NCI-H748 (cell line): ENCODE measurements around the gene TCERG1L.
"Not testable (repeated sequence)": the region's sequence is repeated elsewhere in the genome, so short reads cannot be mapped to it uniquely, and the experiment has no call there.

Experiments
- DNase-seq: peaks from one replicate; lab custom pipeline; 2025; ENCODE audit not compliant: unreplicated experiment; lab: John Stamatoyannopoulos, UW

The TCERG1L gene, protein sequence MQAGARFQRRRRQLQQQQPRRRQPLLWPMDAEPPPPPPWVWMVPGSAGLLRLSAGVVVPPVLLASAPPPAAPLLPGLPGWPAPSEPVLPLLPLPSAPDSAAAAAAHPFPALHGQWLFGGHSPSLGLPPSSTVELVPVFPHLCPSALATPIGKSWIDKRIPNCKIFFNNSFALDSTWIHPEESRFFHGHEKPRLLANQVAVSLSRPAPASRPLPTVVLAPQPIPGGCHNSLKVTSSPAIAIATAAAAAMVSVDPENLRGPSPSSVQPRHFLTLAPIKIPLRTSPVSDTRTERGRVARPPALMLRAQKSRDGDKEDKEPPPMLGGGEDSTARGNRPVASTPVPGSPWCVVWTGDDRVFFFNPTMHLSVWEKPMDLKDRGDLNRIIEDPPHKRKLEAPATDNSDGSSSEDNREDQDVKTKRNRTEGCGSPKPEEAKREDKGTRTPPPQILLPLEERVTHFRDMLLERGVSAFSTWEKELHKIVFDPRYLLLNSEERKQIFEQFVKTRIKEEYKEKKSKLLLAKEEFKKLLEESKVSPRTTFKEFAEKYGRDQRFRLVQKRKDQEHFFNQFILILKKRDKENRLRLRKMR

DNA sequence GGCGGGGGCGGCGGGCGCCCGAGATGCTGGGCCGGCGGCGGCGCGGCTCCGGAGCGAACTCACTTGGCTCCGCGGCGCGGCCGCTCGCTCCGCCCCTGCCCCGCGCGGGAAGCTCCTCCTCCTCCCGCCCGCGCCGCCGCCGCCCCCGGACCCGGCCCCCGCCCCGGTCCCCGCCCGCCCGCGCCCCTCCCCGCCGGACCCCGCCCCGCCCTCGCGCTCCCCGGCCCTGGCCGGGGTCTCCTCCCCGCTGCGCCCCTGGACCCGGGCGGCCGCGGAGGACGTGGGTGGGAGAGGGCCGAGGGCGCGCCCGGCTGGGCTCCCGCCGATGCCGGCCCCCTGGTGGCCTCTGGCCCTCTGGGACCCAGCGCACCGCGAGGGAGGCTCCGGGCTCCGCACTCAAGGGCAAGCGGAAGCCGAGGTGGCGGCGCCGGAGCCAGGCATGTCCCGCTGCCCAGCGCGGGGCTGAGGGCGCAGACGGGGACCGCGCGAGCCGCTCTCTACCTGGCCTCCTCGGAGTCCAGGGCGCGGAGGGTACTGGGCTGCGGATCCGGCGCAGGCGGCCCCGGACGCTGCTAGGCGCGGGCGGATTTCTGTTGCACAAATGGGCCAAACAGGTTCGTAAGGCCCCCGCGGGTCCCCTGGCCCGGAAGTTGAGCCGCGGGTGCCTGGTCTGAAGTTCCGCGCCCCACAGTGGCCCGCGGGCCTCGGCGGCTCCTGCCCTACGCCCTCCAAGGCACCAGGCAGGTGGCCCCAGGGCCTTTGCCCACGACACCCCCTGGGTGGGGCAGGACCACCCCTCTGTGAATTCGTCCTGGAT, at the start of gene TCERG1L:
Gene TCERG1L, minus strand, starts transcription at position 61 of the 817 bp plus-strand sequence. CDS start 86 bp downstream, outside the sequence.
- peak; percentile 57 for DNase-seq

DNA sequence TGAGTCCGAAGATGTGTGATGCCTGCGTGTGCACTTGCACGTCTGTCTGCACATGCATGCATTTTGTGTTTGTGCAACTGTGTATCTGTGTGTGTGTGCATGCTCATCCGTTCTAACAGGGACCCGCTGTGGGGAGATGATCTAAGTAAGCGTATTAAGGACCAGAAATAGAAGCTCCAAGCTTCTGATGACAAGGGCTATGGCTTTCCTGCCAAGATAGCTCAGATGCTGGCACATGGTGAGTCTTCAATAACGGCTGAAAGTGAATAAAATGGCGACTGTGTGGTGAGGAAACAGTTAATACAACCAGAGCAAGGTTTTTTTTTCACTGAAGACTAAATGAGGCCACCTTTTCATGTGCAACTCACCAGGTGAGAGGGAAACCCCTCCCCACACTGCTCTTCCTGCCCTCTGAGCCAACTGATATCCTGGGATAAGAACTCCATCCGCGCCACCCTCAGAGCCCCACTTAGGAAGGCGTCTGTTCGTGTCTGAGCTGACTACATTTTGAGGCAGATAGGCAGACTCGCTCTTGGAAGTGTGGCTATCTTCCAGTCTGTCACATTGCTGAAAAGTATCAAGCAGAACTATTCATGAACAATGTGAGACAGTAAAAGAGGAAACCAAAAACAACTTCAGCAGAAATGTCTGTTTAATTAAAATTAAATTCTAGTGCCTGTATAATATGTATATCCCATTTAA, 47.4 kb upstream of the TCERG1L start:
- no peak for DNase-seq

DNA sequence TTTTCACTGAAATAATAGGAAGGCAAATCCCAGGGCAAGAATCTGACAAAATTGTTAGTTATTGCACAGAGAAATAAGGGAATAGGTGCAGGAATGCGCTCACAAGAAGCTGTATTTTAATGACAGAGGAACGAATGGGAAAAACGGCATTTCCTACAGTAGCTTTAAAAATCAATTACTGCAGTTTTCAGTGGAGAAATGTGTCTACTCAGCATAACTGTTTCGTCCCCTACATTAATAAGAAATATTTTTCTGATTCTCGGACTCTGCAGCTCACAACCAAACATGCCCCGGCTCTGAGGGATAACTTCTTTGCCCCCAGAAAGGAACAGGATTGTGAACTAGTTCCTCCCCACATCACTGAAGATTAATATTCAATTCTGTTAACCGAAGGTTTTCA, 44.9 kb upstream of the TCERG1L start:
- no peak for DNase-seq

DNA sequence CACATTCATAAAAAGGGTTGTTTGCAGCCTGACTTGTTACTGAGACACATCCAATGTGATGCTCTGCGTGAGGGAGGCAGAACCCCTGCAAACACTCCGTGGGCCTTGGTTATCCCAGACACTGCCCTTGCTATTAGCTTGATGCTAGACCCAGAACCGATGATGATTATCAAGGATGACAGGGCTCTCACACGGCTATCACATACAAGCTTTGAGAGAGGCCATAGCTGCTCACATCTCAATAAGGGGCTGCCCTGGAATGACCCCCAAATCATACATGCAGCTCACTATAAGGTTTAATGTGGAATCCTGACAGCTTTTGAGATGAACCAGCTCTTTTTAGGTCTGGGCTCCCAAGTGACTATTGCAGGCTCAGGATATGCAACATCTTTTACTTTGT, 44.4 kb upstream of the TCERG1L start:
- no peak for DNase-seq

DNA sequence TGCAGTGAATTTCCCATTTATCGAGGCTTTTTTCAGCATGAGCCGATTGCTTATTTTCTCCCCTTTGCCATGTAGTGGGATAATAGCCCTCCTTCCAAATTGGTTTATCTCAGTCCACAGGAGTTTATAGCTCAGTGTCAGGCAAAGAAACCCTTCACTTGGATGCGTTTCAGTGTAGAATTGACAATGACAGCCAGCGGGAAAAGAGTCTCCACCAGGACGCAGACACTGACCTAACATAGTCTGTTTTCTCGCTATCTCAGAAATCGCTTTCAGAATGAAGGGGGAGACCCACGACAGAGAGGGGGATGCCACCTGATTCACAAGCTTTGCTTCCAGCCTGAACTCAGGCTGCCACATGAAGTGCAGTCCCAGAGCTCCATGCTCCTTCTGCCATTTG, 43.5 kb upstream of the TCERG1L start:
- no peak for DNase-seq

DNA sequence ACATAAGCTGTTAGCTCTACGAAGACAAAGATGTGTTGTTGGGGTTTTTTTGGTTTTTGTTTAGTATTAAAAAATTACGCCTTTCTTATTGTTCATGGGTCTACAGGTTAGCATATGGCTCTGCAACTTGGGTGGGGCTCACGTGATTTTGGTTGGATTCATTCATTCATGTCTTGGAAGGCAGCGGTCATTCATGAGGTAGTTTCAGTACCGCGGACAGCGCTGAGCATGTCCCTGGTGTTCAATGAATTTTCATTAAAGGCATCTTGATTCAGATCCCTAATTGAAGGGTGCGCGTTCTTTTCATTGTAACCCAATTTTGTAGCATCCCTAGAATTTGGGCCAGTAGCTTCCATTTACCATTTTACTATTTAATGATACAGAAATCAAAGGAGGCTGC, 42.9 kb upstream of the TCERG1L start:
- DNase-seq, result no peak

DNA sequence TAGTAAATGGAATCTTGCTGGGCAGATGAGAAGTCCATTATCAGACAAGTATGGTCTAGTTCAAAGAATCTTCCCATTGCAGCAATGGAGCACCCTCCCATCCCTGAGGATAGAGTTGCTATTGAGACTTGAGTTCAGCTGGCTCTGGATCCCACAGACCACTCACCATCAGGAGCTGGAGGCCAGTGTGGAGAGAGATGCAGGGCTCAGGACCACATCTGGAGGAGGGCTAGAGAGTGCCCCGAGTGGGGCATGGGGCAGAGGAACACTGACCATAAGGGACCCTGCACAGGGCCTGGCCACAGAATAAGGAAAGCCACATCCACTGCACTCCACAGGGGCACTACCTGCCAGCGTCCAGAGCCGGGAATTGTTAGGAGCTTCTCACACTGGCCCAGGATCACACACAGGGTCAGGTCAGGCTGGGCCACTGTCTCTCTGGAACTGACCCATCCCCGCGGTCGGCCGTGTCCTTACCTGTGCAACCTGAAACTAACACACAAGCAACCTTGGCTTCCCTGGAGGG, 41.3 kb upstream of the TCERG1L start:
- no peak for DNase-seq

DNA sequence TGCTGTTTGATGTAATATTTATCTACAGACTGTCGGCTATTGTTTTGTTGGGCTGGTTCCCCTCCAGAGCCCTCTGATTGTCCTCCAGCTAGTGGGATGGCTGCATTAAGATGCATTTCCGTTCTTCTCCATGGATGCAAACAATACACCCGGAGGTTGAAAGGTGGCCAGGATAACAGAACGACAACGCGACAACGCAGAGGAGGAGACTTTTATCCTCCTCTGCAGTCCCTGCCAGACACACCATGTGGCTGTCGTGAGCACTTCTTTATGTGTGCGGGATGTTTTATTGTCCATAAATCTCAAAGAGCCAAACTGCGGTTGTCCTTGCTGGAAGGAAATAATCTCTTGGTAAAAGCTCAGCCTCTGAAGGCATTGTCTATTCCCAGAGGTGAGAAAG, 39.1 kb upstream of the TCERG1L start:
- peak; percentile 22 for DNase-seq

DNA sequence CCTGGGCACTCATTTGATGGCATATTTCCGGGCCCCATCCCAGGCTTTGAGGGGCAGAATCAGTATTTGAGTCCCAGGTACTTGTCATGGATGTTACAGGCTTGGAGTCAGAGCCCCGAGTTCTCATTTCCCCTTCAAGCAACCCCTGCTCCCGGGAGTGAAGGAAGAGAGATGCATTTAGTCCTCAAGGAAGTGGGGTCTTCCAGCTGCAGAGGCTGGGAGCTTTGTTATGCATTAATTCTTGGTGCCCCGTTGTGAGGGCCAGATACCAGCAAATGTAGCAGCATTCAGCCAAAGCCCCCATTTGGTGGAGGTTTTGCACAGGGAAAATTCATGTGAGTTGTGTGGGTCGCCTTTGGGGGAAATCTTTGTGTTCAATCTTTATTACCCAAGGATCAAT, 38.7 kb upstream of the TCERG1L start:
- no peak for DNase-seq

DNA sequence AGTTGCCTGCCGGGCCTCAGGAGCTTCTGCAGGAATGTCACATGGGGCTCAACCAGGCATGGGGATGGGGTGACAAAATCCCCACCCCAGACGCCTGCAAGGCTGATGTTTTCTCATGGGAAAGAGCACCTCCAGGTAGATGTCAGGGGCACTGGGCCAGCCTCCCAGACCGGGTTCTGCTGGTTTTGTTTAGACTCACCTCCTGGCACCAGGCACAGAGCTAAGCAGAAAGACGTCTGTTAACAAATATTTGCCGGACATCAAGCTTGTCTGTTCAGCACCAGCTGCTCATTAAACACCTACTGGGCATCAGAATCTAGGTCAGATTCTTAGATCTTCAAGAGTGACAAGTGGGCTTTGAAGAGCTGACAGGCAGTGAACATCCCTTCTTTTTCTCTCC, 34.9 kb upstream of the TCERG1L start:
- peak; percentile 6 for DNase-seq

DNA sequence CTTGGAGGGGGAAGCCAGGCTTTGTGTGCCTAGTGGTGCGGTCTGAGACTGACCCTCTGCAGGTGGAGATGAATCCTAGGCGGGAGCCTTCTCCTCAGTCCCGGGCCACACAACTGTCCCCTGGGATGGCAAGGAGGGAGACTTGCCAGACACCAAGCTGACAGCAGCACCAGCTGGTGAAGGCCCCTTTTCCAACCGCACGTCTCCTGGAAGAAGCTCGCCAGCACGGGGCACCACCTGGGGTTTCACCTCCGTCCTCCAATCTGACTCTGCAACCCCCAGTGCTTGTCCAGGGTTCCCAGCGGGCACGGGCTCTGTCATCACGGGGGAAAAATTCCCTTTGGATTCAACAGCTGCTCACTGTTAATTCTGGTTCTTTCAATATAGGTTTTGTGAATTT, 34.2 kb upstream of the TCERG1L start:
- DNase-seq, result no peak

DNA sequence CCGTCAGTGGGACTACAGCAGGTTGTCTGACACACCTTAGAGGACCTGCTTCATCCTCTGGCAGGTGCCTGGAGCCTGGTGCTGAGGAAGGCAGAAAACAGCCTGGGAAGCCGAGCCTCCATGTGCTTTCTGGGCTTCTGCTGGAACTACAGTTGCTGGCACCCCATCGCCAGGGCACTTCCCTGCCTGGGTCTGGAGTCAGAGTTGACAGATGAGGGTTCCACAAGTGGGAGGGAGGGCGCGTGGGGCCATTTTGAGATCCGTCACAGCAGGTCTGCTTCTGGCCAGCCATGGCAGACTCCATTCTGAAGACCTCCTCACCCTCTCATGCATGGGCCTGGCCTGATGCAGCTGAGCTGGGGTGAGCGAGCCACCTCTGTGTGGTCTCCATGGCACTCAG, 33.2 kb upstream of the TCERG1L start:
- no peak for DNase-seq

DNA sequence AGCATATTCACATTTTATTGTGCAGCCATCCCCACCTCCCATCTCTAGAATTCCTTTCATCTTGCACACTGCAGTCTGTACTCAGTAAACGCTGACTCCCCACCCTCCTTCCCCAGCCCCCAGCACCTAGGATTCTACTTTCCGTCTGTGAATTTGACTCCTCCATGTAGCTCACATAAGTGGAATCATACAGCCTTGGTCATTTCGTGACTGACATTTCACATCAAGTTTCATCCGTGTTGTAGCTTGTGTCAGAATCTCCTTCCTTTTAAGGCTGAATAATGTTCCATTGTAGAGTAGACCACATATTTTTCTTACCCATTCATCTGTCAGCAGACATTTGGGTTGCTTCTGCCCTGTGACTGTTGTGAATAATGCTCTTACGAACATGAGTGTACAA, 26.2 kb upstream of the TCERG1L start:
- DNase-seq, result no peak

DNA sequence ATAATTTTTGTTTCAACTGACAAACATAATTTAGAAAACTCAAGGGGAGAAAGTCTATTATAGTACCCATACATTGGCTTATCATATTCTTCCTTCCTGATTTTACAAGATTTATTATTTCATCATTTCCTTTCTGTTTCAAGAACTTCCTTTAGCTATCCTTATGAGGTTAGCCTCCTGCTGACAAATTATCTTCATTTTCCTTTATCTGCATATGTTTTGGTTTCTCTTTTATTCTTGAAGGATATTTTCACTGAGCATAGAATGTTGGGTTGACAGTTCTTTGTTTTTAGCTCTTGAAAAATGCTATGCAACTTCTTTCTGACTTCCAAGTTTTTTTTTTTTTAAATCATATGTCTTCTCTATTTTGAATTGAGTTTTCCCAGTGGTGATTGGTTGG, 21.3 kb upstream of the TCERG1L start:
- no peak for DNase-seq

DNA sequence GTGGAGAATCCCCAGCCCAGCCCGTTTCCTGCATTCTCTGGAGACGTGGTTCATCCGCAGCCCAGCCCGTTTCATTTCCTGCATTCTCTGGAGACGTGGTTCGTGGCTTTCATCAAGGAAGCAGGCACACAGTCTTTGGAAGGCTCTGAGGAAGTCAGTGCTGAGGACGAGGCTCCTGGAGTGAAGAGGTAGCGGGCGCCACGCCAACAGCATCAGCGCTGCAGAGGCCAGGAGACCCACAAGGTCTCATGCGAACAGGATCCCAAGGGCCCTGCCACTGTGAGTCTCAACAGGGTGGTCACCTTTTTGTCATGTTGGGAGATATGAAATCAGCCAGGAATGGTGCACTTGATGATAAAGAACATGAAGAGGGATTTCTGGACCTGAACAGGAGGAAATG, 12.4 kb upstream of the TCERG1L start:
- DNase-seq, result no peak

DNA sequence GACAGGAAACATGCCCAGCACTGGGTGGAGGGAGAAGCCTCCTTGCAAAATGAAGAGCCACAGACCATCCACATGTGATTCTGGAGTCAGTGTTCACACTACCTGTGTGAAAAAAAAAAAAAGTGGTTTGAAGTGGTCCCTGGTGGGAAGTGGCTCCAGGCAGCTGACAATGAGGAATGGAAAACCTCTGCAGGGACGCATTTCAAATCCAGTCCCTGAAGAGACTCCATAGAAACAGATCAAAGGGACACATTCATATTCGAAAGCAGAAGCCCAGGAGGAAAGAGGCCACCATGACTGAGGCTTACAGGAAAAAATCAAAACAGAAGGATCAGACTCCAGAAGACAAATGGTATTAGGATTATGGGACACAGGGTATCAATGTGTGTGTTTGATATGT, 11.5 kb upstream of the TCERG1L start:
- no peak for DNase-seq

DNA sequence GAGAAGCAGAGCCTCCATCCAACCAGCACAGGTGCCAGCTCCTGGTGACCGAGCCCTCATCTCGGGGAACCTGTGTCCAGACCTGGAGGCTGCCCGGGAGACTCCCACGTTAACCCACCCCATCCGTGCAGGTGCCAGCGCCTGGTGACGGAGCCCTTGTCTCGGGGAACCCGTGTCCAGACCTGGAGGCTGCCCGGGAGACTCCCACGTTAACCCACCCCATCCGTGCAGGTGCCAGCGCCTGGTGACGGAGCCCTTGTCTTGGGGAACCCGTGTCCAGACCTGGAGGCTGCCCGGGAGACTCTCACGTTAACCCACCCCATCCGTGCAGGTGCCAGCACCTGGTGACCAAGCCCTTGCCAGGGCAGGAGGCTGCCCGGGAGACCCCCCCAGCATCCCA, 11.1 kb upstream of the TCERG1L start:
- not testable (repeated sequence) for DNase-seq

DNA sequence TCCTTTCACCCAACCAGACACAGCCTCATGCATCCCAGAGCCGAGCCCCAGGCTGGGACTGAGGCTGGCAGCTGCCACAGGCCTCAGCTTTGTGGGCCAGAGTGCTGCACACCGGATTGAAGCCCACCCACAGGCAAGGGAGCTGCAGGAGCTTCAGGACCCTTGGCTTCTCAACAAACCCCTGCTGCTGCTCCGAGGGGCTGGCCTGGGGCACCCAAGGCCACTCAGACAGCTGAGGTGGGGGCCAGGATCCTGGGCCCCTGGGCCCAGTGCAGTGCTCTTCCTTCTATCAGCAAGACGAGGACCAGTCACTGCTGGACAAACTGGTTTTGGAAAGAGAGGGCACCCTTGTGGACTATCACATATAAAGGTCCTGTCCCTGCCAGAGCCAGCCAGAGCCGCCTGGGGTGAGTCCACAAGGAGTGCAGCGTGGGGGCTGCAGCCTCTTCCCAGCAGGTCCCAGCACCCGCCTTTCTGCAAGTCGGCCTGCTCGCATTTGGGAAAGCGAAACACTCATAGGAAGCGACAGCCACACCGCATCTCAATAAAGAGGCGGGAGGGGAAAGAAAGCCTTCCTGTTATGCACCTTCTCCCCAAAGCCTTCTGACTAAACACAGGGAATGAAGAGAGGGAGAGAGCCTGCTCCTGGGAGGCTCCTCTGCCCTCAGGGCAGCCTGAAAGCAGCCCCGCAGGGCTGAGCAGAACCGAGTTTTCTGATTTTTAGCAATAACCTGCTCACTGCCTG, 9.5 kb upstream of the TCERG1L start:
- DNase-seq, result no peak

DNA sequence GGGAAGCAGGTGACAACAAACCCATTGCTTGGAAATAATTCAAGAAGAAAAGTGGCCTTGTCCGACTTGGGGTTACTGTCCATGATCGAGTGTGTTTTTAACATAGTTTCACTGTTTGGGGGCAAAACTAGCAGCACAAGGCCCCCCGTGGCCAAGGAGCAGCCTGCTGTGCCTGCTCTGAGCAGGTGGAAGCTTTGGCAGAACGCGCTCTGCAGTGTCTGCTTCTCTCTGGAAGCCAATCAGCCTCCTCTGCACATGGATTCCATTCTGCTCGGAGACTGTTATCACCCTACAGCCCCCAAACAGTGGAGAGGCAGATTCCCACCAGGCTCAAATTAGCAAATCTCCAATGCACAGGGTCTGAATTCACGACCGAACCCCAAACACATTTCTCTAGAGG, 7.3 kb upstream of the TCERG1L start:
- no peak for DNase-seq

DNA sequence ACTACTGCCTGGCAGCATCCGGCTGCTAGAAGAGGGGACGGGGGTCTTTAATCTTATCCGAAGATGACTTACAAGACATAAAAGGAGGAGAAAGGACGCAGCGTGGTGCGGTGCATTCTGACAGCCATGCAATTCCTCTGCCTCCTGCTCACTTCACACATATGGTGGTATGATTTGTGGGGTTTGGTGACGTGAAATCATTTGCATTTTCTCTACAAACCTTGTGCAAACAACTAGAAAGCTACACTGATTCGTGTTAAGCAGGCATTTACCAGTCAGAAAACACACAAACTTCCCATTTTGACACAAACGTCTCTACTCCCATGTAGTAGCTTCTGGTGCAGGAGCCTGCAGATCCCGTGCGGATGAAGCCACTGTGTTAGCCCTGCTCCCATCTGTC, 6.8 kb upstream of the TCERG1L start:
- no peak for DNase-seq
